Choroid plexus epithelial cell (primary cell): ENCODE data around the gene LPCAT3.
"Not testable (repeated sequence)": the region's sequence is repeated elsewhere in the genome, so short reads cannot be mapped to it uniquely, and the experiment has no call there.

Source experiments
- DNase-seq: peaks from one replicate; pipeline ENCODE4 v3.0.0-alpha.2; 2010; ENCODE audit warnings: low read depth
- H3K4me3 ChIP-seq: 2 replicates; pipeline ENCODE4 v1.5.1; 2011; ENCODE audit warnings: low read depth, mild to moderate bottlenecking, control low read depth, low read length, moderate library complexity
- TF ChIP-seq, protein P1 (sequence below): conservative IDR thresholded peaks from 2 replicates; pipeline ENCODE4 v1.5.1; 2011; ENCODE audit warnings: low read depth, mild to moderate bottlenecking, control low read depth, inconsistent platforms, low read length, moderate library complexity

Gene LPCAT3

GRCh38 chr12:7019043-7019569 is 830 bp upstream of the LPCAT3 start:
- DNase-seq, result peak; percentile 28
- TF ChIP-seq, protein P1, sequence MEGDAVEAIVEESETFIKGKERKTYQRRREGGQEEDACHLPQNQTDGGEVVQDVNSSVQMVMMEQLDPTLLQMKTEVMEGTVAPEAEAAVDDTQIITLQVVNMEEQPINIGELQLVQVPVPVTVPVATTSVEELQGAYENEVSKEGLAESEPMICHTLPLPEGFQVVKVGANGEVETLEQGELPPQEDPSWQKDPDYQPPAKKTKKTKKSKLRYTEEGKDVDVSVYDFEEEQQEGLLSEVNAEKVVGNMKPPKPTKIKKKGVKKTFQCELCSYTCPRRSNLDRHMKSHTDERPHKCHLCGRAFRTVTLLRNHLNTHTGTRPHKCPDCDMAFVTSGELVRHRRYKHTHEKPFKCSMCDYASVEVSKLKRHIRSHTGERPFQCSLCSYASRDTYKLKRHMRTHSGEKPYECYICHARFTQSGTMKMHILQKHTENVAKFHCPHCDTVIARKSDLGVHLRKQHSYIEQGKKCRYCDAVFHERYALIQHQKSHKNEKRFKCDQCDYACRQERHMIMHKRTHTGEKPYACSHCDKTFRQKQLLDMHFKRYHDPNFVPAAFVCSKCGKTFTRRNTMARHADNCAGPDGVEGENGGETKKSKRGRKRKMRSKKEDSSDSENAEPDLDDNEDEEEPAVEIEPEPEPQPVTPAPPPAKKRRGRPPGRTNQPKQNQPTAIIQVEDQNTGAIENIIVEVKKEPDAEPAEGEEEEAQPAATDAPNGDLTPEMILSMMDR, result no peak
- H3K4me3 ChIP-seq, result peak overlapping the region; percentile 83

GRCh38 chr12:7017870-7018349 is 366 bp downstream of the LPCAT3 start:
- TF ChIP-seq, protein P1, result no peak
- no peak for DNase-seq
- H3K4me3 ChIP-seq, result peak overlapping the region; percentile 83

DNA sequence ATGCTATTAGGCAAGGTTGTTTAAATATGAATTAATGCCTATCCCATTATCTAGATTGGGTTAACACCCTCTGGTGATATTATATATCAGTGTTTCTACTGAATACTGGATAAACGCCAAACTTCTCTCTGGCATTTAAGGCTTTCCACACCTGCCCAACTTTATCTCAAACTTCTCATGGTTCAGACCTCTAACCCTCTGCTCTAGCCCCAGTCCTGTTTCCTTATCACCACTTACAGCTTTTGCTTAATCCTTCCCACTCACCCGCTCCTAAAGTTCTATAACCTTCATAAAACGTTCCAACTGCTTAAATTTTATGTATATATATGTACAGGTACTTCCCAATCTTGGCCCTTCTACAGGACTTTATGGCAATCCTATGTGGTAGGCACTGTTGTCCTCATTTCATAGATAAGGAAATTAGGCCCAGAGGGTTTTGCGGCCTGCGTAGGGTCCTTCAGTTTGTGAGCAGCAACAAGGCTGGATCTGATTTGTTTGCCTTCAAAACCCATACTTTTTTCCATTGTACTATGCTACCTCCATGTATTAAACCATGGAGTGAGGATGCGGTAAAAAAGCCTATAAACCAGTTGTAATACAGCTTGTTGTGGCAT is 1.2 kb downstream of the LPCAT3 start:
- DNase-seq, result no peak
- peak overlapping the region; percentile 83 for H3K4me3 ChIP-seq
- TF ChIP-seq, protein P1, result no peak

GRCh38 chr12:7015555-7016370 is 2.5 kb downstream of the LPCAT3 start:
- TF ChIP-seq, protein P1, result no peak
- H3K4me3 ChIP-seq, result no peak overlapping the region
- DNase-seq, result peak; percentile 55

- no peak for DNase-seq
- H3K4me3 ChIP-seq, result no peak overlapping the region
- TF ChIP-seq, protein P1, result no peak
These were observed 5.2 kb downstream of the LPCAT3 start for GRCh38 chr12:7013101-7013500.

GRCh38 chr12:7012024-7012607 is 6.2 kb downstream of the LPCAT3 start:
- TF ChIP-seq, protein P1, result no peak
- H3K4me3 ChIP-seq, result no peak overlapping the region

GRCh38 chr12:7011398-7011797 is 6.9 kb downstream of the LPCAT3 start:
- not testable (repeated sequence) for DNase-seq, H3K4me3 ChIP-seq

More at GRCh38 chr12:7012024-7012607, 6.2 kb downstream of the LPCAT3 start:
- DNase-seq, result no peak
